NAMALWA (cell line): ENCODE measurements around the gene DDX55.

Experiments used
- DNase-seq: peaks from one replicate; pipeline ENCODE4 v3.0.0-alpha.2; 2015; ENCODE audit warnings: low spot score

Gene DDX55

DNA sequence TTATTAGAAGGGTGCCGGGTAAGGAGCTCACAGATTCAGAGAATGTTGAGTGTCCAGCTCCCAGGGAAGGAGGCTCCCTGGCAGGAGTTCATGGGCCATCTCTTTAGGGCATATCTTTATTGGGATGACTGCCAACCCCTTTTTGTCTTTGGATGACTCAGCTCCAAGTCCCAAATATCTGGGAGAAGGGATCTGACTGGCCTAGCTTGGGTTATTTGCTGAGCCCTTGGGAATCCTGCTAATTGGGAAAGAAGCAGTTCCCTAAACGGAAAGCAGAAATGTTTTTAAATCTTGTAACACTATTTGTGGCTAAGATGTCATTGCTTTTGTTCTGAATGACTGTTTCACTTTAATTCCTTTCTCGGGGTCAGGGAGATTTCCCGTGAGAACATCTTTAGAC is 12.6 kb downstream of the DDX55 start:
- DNase-seq = no peak

DNA sequence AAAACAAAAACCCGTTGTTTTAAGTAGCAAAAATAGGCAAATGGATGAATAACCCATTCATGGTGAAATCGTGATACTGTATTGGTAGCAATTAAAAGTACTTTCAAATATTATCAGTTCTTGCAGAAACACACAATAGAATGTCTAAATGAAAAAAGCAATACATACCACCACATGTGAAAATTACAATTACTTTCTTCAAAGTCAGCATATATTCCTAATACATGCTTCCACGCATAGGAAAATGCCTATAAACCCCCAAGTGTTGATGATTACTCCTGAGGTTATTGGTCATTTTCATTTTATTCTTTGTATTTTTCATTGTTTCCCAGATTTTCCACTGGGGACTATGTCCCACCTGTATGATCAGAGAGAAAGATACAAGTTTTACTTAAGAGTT is 15.2 kb downstream of the DDX55 start:
- DNase-seq = no peak

DNA sequence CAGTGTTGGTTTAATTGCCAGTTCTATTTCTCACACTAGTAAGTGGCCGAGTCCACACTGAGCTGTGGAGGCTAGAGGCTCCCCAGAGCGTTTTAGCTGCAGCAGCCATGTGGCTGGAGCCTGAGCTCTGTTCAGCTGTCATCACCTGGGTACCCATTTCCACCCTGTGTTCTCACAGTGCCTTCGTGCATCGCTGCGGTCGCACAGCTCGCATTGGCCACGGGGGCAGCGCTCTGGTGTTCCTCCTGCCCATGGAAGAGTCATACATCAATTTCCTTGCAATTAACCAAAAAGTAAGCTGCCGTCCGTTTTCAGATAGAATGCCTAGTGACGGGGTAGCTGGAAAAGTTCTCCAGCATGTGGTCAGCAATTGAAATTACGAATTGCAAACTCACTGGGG is 15.7 kb downstream of the DDX55 start:
- no peak for DNase-seq

DNA sequence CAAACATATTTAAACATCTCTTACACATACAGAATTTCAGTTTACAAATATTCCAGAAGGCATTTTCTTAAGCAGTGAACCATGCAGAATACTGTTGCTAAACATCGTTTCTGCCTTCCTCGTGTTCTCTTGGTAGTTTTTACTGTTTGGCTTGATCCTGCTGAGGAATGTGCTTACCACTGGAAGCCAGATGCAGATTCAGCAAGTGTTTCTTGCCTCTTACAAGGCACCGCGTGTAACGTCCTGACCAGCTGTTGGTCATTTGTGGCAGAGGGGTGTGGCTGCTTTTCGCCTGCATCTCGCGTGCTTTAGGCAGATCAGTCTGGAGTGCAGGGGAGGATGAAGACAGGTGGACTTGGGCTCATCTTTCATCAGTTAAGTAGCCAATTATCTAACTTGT is 19.2 kb downstream of the DDX55 start:
- DNase-seq = no peak

DNA sequence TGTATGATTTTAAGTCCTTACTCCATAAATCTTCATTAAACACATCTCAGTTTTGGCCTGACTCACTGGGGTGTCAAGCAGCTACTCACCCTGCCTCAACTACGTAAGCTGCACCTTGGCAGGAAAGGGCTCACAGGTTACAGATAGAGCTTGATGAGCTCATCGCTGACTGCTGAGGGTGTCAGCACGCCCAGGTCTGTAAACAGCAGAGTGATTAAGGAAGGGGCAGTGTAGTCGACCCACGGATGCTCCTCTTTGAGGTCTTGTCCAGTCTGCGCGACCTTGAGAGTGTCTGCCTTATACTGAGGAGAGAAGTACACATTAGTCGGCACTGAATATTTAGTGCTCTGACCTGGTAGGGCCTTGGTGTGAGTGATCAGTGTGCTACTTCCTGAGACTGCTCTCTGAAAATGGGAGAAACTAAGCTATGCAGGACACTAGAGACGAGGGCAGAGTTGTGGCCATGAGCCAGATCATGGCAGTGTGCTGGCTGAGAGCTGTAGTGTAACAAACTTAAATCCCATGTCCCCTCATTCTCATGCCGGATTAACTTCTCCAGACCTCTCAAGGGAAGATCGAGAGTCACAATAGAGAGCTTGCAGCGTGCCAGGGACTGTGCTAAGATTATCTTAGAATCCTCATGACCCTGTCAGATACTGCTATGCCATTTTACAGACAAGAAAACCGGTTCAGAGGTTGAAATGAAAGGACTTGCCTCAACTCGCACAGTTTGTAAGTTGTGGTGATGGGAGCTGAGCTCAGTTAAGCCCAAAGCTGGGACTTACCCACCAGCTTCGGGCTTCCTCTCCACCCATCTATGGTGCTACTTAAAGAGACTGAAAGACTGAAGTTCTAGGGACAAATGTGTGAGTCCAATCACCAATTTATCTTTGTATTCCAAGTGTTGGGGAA is 20.0 kb downstream of the DDX55 start:
- DNase-seq = no peak

DNA sequence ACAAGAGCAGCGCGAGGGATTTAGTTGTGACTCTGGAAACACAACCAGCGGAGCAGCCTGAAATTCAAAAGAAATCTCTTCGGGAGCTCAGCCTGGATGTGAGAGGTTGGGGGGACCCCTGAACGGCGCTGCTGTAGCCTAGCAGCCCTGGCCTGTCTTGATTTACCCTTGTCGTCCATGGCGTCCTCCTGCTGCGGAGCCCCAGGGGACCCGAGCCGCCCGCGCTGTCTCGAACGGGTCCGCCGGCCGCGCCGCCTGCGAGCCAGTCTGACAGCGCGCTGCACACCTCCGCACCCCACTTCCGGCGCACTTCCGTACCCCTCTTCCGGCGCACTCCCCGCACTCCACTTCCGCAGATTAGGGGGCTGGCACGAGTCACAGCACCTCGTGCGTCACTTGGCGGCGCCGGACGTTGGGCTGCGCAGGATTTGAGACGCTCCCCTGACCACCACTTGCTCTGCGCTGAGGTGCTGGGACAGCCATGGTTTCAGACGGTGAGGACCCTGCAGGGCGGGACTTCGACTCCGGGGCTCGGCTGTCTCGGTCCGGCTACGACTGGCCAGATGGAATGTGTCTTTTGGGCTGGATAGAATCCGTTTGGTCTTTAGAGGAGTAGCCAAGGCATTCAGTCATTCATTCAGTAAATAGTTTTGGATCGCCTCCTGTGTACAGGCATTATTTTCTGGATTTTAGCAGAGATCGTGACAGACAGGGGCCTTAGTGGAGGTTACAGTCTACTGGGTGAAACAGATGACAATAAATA is 31.7 kb downstream of the DDX55 start, which contains the start of the genes EIF2B1 and GTF2H3:
Gene EIF2B1, minus strand, starts transcription at position 308 of the 763 bp plus-strand sequence. Its CDS starts 129 bp downstream, at position 179.
Gene GTF2H3, plus strand, starts transcription at position 451 of the 763 bp plus-strand sequence. Its CDS starts 31 bp downstream, at position 482.
- DNase-seq = peak; percentile 98

DNA sequence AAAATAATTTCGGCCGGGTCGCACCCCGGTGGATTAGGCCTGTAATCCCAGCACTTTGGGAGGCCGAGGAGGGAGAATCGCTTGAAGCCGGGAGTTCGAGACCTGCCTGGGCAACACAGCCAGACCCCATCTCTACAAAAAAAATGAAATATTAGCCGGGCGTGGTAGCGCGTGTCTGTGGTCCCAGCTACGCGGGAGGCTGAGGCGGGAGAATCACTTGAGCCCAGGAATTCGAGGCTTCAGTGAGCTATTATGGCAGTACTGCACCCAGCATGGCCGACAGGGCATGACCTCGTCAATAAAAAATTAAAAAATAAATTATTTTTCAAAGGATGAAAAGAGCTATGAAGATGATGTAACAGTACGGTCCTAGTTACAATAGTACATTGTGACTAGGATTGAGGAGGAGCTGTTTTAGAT is 32.3 kb downstream of the DDX55 start:
- DNase-seq = peak; percentile 22

DNA sequence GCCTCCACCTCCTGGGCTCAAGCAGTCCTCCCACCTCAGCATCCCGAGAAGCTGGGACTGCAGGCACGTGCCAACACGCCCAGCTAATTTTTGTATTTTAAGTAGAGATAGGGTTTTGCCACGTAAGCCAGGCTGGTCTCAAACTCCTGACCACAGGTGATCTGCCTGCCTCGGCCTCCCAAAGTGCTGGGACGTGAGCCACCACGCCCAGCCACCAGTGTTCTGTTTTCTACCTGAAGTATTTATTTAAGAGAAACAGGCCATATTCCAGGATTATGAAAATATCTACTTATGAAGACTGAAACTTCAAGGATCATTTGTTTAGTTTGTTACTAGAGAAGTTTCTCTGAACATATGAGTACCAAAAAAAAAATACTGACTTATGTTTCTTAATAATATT is 42.0 kb downstream of the DDX55 start:
- no peak for DNase-seq

DNA sequence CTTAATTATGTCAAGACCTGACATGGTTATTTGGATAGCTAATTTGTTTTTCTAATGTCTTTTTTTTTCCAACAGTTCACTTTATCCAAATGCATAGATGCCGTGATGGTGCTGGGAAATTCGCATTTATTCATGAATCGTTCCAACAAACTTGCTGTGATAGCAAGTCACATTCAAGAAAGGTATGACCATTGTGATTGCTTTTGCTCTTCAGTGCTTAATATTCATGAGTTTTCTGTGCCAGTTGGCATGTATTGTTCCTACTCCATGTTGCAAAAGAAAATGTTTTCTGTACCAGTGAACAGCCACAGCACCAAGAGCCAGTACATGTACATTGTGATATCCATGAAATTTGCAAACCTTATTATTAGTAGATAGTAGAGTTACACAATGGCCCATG is 43.5 kb downstream of the DDX55 start:
- no peak for DNase-seq

DNA sequence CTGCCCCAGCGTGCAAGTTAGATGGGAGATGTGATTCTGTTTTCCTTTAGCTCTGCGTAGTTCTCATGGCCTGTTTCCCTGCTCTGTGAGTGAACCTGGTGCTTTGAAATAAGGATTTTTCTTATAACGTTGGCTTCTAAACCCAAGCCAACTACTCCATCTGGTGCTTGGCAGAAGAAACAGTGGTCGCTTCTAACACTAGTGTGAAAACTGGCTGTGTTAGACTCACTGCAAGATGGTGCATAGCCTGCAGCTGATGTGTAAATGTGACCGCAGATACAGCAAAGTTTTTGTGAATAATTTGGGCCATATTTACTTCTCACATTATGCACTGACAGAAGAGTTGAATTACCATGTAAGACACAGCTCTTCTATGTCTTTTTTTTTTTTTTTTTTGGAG is 44.0 kb downstream of the DDX55 start:
- no peak for DNase-seq

DNA sequence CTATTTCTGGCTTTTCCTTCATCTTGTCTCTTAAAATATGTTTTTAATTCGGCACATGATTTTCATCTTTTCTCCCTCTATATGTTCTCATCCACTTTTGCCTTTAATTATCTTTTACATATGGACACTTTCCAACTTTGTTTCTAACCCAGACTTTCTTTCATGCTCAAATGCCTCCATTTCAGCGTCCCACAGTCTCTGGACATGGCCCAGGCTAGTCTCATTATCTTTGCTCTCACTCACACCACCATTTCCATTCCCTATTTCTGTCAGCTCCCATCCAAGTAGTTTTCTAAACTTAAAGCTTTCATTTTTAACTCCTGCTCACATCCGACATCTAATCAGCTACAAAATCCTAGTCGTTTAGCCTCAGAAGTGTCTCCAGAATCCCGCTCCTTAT is 46.5 kb downstream of the DDX55 start:
- DNase-seq = no peak

DNA sequence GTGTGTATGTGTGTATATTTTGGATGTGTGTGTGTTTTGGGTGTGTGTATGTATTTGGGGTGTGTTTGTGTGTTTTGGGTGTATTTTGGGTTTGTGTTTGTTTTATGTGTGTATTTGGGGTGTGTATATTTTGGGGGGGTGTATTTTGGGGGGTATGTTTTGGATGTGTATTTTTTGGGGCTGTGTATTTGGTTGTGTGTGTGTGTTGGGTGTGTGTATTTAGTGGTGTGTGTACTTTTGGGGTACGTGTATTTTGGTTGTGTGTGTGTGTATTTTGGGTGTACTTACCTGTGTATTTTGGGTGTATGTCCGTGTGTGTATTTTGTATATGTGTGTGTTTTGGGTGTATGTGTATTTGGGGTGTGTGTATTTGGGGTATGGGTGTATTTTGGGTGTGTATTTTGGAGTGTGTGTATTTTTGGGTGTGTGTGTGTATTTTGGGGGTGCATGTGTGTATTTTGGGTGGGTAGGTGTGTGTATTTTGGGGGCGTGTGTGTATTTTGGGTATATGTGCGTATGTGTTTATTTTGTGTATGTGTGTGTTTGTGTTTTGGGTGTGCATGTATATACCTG is 52.3 kb downstream of the DDX55 start:
- no peak for DNase-seq

DNA sequence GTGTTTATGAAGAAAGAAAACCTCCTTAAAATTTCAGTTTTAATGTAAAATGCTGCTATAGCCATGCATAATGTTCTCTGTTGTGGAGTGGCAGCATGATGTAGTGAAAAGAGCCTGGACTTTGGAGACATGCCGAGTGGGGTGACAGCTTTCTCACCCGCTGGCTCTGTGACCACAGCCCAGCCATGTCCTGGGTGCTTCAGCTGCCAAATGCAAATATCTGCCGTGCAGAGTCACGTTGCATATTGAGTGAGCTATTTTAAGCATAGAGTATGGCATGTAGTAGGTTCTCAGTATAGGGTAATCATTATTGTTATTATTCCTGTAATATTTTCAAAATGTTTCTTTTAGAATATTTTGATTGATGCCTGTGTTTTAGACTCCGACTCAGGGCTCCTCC is 53.5 kb downstream of the DDX55 start:
- DNase-seq = peak; percentile 63

DNA sequence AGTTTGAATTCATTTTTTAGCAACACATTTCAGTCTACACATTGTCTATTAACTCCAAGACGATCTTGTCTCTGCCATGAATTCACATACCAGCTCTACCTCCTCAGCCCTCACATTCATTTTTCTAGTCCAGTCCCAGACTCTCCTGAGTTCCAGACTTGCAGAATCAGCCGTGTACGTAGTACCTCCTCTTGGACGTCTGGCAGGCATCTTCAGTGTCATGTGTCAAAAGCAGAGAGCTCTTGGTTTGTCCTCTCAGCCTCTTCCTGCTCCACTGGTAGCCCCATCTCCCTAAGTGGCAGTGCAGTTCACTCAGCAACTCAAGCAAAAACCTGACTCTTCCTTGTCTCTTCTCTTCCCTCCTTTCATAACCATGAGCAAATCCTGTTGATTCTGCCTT is 54.5 kb downstream of the DDX55 start:
- DNase-seq = no peak

DNA sequence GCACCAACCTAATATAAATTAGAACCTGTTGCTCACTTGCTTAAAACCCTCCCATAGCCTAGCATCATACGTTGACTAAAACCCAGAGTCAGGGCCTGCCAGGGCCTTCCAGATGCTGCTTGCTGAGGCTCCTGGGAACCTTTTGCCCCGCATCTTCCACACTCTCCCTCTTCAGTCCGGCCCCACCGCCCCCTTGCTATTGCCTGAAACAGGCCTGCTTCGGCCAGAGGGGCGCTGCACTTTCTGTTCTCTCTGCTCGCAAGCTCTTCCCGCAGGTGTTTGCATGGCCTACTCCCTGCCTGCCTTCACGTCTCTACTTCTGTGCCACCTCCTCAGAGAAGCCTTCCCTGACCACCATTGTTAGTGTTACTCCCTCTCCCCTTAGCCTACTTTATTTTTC is 55.3 kb downstream of the DDX55 start:
- DNase-seq = no peak

DNA sequence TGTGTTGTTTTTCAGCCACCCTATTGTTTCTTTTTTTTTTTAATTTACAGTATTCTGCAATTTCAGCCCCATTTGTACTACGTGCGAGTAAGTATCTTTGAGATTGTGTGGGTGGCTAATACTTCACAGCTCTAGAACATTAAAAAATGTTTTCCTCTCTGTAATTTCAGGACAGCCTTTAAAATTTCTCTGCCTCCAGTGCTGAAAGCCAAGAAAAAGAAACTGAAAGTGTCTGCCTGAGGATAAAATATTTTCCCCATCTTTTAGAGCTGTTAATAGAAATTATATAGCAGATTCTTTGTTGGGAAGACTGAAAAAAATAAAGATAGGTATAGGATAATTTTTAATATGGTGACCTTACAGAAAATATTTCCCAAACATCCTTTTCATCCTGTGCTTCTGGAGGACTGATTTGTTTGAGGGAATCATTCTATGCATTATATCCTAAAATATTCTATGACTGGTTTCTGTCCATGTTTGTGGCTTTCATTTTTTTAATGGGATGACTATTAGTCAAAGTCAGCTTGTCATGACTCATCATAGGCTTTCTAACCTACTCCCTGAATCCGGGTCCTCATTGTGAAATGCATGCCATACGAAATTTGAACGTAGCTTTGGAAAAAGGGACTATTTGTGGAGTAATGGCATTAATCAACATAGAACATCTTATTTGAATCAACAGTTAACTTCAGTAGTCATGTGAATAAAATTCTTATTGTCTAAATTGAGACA is 58.3 kb downstream of the DDX55 start:
- DNase-seq = no peak

DNA sequence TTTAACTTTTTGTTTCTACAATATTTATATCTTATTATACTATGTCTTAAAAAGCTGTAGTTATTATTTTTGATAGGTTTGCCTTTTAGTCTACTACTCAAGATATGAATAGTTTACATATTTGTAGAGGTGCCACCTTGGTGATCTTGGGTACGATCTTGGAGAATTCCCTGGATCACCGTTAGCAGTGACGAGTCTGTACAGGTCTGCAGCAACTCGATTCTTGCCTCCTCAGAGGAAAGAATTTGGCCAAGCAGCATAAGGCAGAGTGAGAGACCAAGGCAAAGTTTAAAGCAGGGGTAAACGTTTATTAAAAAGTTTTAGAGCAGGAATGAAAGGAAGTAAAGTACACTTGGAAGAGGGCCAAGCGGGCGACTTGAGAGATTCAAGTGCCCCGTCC is 65.9 kb downstream of the DDX55 start:
- DNase-seq = no peak
